Activated CD4-positive, CD25-positive, alpha-beta regulatory T cell (primary cell): Measurements from ENCODE around the gene ANKS1B.
A peak's percentile ranks its signal among the peaks of the same experiment; 100 is the strongest.
"Not testable (repeated sequence)": the region's sequence is repeated elsewhere in the genome, so short reads cannot be mapped to it uniquely, and the experiment has no call there.

Source experiments
- DNase-seq, 4 experiments: peaks; one replicate each; lab custom pipeline; 2025; lab: John Stamatoyannopoulos, UW

The ANKS1B gene

DNA sequence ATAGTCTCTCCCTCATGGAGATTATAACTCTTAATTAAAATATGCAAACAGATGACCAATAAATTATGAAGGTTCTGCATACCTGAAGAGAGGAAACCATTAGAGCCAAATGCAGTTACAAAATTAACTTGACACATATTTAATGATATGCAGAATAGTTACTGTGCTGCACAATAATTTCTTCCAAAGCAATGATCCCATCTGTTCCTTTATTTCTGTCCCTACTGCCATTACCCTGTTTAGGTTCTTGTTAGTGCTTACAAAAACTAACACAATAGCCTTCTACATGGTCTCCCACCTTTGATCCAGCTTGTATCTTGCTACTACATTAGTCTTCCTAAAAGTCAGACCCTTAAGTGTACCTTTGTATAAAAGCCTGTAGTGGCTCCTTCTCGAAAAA lies 928.5 kb downstream of the ANKS1B start:
- DNase-seq = no peak

DNA sequence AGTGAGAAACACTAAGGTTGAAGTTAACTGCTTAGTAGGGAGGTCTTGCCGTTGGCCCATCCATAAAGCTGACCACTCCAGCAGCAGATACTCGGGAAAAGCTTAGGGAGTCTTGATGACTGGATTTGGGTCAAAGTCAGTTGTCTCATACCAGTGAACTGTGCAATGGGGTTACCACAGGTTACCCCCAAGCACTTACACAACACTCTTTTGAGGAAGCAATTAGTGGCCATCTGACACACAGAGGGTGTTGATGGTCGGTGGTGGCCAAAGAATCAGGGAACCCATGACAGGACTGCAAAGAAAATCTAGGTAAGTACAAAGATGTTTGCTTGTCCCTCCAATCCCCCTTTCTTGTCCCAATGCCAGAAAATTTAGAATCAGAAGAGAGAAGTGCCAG lies 929.4 kb downstream of the ANKS1B start:
- DNase-seq = no peak

- no peak for DNase-seq
Observed at GRCh38 chr12:99054601-99055128, 930.1 kb downstream of the ANKS1B start.

GRCh38 chr12:99053616-99054362 lies 930.9 kb downstream of the ANKS1B start:
- no peak for DNase-seq

DNA sequence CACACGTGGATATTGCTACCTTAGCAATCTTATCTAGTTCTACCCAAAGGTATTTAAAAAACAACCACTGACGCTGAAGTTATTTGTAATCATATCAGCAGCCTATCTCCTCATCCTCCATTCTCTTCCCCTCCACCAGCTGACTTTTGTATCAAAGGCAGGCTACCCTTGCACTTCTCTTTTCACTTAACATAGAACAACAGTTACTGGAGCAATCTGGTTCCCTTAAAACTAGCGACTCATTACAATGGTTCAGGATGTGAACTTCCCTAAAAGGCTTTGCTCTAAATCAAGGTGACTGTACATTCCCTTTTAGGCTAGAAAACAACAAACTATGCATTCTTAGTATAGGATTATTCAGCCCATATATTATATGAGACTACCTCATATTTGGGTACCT lies 935.0 kb downstream of the ANKS1B start:
- no peak for DNase-seq

- DNase-seq = no peak
Observed at GRCh38 chr12:99045158-99045557, 939.6 kb downstream of the ANKS1B start.

- peak in 2 of 4 experiments; percentile 11 to 17 for DNase-seq
Observed at GRCh38 chr12:99043319-99043914, 941.3 kb downstream of the ANKS1B start.

DNA sequence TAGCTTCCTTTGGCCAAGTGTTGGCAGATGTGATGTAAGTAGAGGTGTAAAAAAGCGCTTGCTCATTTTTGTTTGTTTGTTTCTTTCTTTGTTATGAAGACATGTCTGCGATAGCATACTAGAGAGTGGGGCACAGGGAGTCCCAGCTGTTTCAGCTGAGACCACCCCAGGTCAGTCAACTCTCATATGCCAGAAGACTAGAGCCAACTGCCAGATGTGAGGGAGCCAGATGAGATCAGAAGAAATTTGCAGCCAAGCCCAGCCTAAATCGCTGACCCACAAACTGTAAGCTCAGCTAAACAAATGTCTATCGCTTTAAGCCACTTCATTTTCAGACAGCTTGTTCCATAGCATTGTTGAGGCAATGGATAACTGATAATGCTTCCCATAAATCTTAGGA lies 942.5 kb downstream of the ANKS1B start:
- no peak for DNase-seq

GRCh38 chr12:99039367-99040120 lies 945.2 kb downstream of the ANKS1B start:
- DNase-seq = no peak

- no peak for DNase-seq
Observed at GRCh38 chr12:99036566-99036965, 948.2 kb downstream of the ANKS1B start.

GRCh38 chr12:99035803-99036202 lies 948.9 kb downstream of the ANKS1B start:
- no peak for DNase-seq

GRCh38 chr12:99034201-99034600 lies 950.5 kb downstream of the ANKS1B start:
- DNase-seq = not testable (repeated sequence)

GRCh38 chr12:99029511-99030271 lies 955.0 kb downstream of the ANKS1B start:
- no peak for DNase-seq

GRCh38 chr12:99027461-99027860 lies 957.3 kb downstream of the ANKS1B start:
- DNase-seq = no peak

DNA sequence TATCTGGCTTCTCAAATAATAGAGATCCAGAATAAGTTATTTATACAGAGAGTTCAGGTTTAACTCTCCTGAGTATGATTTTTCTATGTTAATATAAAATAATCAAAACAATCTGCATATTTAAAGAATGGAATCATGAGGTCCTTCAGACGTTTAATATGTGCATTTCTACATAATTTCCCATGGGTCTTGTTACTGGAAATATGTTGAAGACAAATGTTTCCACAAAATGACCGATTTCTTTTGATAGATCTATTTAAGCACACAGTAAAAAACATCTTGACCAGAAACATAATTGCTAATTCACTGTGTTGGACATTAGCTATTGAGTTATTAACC lies 957.7 kb downstream of the ANKS1B start:
- DNase-seq = no peak

GRCh38 chr12:99026332-99027054 lies 958.2 kb downstream of the ANKS1B start:
- DNase-seq = no peak

DNA sequence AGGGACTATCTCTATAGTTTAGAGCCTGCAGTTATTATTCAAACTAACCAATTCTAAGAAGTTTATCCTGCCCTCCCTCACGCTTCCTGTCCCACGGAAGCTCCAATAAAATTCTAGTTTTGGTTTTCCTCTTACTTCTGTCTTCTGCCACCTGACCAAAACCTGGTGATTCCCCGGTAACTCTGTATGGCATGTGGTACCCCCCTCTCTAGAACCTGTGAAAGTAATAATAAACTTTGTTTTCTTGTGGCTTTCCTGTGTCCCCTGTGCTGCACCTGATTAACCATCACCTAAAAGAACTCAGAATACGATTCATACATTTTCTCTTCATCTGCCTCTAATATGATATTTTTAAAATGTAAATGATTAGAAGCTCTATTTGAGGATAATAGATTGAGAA lies 959.9 kb downstream of the ANKS1B start:
- no peak for DNase-seq

DNA sequence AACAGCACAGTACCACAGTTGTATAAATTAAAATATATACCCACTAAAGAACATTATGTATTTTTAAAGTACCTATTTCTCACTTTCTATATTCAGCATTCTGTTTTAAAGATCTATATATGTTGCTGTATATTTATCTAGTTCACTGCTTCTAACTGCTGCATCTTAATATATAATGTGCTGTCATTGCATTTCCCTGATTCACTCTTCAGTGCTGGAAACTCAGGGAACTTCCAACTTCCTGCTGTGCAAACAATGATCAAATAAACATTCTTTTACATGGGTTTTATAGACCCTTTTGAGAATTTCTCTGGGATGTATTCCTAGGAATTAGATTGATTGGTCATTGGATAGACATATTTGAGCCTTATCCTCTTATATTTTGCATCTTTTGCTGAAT lies 960.5 kb downstream of the ANKS1B start:
- DNase-seq = no peak

DNA sequence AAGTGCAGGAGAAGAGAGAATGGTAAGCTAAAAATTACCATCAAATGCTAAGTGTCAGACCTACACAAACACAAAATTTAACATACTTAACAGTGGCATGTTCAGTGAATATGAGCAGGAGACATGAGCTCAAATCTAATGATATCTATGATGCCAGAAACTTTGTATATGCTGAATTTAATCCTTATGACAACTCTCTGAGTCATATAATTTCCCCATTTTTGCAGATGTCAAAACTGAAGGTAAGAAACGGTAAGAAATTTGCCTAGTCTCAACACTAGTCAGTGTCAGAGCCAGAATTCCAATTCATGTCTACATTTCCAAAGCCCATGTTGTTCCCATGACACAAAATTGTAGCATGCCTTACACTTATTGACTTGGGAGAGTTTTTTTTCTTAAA lies 963.9 kb downstream of the ANKS1B start:
- no peak for DNase-seq

DNA sequence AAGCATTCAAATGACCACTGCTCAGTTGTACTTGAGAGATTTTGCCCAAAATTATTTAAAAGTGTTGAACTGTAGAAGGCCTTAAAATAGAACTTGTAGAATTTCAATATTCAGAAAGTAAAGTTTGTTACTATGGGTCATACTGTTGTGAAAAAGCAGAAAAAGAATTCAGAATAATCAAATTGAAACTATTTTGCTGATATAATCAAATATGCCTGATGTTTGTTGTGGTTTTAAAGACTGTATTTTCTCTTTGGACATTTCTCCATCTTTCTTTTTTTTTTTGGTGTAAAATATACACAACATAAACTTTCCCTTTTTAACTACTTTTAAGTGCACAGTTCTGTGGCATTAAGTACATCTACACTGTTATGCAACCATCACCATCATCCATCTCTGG lies 964.9 kb downstream of the ANKS1B start:
- no peak for DNase-seq

DNA sequence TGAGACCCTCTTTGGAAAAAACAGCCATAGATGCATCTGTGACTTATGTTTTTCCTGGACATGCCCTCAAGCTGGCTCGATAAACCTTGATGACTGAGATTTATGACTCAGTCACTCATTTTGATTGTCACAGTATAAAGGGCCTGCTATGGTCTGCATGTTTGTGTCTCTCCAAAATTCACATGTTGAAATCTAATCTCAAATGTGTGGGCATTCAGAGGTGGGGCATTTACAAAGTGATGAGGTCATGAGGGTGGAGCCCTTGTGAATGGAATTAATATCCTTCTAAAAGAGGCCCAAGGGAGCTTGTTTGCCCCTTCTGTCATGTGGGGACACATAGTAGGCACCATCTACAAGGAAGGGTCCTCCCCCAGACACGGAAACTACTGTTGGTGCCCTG lies 966.8 kb downstream of the ANKS1B start:
- no peak for DNase-seq
